Measurements from ENCODE around the gene HSD17B7.
"Not testable (repeated sequence)": the region's sequence is repeated elsewhere in the genome, so short reads cannot be mapped to it uniquely, and the experiment has no call there.

Gene HSD17B7

DNA sequence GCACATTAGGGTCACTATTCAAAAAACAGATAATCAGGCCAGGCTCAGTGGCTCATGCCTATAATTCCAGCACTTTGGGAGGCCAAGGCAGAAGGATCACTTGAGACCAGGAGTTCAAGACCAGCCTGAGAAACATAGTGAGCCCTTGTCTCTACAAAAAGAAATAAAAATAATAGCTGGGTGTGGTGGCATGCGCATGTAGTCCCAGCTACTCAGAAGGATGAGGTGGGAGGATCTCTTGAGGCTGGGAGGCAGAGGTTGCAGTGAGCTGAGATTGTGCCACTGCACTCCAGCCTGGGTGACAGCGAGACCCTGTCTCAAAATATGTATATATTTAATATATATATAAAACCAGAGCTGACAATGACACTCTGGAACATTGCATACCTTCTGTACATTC, 21.9 kb downstream of the HSD17B7 start:
- DNase-seq (ENCODE audit: low spot score) = not testable (repeated sequence)

DNA sequence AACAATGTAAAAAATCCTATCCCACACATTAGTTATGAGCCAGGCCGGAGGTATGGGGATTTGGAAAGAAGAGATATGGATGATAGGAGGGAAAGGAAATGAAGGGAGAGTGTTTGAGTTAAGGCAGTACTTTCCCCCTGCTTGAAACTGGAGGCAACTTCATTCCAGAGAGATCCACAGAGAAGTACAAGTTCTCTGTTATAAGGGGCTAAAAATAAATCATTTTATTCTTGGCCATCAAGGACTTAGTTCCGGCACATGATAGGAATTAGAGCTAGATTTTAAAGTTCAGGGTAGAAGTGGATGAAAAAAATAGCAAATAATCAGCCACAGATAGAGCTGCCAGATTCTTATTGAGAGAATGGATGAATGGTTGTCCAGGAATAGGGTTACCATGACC, 27.6 kb downstream of the HSD17B7 start:
- not testable (repeated sequence) for DNase-seq (ENCODE audit: low spot score)

DNA sequence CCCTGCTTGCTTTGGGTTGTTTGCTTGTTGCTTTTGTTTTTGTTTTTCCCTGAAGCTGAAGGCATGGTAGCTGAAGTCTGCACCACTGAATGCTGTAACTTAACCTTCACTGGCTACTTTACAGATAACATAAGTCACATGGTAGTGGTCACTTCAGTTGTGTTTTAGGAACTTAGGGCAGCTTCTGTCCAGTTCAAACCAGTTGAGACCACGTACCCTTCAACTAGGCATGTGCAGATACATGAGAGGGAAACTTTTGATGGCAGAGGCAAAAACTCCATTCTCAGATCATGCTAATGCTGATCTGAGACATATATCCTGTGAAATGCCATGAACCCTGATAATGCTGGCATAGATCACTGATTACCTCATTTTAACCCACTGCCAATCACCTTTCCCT, 28.2 kb downstream of the HSD17B7 start:
- not testable (repeated sequence) for DNase-seq (ENCODE audit: low spot score)

DNA sequence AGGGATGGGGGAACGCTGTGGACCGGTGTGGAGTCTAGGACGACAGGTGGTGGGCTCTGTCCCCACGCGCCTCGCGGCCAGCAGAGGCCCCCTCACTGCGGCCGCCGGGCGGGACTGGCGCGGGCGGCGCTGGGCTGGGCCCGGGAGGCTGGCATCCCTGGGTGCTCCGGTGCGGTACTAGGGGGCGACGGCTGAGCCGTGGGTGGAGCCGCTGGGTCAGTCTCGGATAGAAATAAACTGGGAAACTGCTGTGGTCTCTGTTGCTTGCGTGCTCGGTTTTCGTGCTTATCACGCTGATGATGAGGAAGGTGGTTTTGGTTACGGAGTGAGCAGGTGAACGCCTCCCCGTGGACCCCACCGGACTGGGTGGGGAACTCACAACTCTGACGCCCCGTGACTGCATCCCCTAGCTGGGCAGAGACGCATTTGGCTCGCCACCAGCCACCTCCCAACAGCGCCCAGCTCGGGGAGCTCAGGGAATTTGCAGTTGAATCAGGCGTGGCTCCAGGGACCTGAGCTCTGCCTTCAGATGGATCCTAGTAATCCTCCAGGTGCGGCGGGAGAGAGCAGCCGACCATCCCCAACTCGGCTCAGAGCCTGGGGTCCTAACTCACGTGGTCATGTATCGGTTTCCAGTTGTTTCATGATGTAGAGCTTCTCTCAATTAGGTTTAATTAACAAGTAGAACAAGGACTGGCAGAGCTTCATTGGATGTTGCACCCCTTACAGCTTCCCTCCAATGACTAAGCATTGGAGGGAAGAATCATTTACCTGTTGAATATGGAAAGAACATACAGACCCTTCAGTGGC, 32.1 kb downstream of the HSD17B7 start:
- DNase-seq (ENCODE audit: low spot score) = peak; percentile 32

DNA sequence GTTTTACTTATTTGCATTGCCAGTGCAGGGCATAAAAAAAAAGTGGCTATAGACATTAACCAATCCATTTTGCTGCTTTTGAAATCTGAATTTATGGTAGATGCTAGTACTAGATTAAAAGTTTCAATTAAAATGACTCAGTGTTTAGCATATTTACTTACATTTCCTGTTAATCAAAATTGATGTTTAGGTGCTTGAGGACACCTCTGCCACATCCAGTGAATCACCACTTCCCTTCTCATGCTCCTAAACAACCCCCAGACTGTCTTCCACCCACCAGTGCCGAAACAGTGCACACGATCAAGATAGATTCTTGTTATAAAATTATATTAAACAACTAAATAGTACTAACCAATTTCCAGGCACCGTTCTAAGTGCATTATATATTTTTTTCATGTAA, 32.7 kb downstream of the HSD17B7 start:
- no peak for DNase-seq (ENCODE audit: low spot score)

DNA sequence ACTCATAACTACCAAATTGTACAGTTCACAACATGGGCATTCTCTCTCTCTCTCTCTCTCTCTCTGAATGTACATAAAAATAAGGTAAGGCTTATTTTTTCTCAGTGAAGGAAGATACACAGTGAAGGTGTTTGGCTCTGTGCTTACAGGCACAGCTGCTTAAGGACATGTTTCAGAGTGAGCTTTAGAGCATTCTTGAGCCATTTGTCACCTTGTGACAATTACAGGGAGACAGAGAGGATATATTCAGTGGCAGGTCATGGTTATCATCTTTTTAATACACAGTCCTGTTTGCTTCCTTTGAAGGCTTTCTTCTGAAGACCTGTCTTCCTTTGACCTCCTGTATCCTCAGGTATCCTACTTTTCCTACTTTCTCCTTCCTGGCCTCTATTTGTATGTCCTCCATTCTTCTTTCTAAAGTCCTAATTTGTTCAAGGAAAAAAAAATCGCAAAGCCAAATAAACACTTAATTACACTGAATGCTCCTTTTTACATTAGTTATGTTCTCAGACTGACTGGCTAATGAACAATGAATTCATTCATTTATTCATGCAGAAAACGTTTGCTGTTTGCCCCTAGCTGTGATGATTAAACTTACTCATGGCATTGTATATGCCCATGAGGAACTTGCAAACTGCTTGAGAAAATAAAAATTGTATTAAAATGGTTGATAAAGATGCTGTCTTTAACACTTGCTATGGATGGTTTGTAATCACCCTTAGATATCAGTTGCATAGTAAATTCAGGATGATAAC, 33.4 kb downstream of the HSD17B7 start:
- peak; percentile 30 for DNase-seq (ENCODE audit: low spot score)

DNA sequence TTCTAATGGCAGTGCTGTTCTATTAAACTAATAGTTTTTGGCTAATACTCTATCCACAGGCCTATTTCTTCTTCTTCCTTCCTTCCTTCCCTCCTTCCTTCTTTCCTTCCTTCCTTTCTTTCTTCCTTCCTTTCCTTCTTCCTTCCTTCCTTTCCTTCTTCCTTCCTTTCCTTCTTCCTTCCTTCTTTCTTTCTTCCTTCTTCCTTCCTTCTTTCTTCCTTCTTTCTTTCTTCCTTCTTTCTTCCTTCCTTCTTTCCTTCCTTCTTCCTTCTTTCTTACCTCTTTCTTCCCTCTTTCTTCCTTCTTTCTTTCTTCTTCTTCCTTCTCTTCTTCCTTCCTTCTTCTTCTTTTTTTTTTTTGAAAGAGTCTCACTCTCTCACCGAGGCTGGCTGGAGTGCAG, 38.8 kb downstream of the HSD17B7 start:
- no peak for DNase-seq (ENCODE audit: low spot score)

DNA sequence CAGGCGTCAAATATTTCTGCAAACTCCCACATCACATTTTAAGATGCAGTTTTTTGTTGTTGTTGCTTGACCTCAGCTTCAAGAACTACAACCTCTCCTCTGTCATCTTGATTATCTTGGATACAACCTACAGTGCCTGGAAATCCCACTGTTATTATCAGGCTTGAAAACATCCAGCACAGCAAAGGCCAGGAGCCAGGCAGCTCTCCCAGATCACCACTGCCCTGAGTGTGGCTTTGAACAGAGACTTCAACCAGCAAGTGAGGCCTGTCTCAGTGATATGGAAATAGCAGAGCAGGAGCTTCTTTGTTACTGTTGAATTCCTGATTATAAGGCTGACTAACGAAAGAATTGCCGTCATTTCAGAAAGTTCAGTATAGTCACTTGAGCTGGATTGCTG, 42.0 kb downstream of the HSD17B7 start:
- no peak for DNase-seq (ENCODE audit: low spot score)

DNA sequence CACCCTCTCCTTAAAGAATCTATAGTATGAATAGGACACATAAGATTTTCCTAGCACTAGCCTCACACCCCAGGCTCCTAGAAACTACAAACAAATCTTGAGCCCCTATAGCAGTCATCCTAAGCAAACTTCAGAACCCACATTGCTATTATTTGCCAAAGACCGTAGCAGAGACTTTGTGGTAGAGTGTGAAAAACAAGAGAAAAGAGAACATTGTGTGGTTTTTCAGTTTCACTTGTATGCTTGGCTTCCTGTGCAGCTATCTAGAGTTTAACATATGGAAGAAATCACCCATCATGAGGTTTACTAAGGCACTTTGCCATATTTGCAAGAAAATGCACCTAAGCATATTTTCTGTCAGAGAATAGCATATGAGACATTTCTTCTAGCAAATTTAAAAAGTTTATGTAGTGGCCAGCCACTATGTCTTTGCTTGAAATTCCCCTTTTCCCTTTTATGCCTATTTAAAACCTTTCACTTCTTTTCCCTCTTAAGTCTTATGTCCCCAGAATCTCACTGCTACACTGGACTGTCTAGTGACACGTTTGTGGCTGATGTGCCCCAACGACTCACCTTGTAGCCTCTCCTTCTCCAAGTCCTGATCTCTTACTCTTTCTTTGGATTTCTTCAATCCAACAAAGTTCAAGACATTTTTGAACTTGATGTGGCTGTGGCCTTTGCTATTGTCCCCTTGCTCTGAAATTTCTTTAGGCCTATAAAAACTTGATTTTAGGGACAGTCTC, 44.8 kb downstream of the HSD17B7 start:
- DNase-seq (ENCODE audit: low spot score) = no peak

DNA sequence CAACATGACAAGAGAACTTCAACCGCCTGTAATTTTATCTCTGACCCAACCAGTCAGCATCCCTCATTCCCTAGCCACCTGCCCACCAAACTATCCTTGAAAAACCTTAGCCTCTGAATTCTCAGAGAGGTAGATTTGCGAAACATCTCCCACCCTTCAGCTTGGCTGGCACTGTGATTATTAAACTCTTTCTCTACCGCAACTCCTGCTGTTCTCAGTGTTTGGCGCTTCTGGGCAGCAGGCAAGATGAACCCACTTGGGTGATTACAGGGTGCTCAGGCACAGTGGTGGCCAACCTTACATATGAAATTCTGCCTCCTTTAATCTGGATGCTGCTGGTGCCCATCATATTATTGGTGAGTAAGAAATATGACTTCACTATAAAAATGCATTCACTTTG, 48.4 kb downstream of the HSD17B7 start:
- DNase-seq (ENCODE audit: low spot score) = no peak

DNA sequence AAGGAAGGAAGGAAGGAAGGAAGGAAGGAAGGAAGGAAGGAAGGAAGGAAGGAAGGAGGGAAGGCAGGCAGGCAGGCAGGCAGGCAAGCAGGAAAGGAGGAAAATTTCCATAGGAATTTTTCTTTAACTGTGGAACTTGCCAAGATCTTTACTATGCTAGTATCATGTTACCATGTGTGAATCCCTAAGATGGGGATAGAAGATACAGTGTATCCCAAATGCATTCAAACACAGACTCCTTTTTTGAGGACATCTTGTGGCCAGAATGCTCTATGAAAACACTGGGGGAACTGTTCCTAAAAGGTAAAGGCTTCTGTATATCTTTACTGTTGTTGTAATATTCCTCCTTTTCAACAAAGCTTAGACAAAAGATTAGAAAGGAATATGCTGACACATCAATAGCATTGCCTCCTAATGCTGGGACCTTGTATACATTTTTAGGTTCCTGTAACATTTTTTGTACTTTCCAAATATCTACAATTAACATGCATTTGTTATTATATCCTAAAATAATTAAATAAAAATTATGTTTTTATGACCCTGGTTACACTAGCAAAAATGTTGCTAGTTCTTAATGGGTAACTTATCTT, 49.8 kb downstream of the HSD17B7 start:
- no peak for DNase-seq (ENCODE audit: low spot score)

DNA sequence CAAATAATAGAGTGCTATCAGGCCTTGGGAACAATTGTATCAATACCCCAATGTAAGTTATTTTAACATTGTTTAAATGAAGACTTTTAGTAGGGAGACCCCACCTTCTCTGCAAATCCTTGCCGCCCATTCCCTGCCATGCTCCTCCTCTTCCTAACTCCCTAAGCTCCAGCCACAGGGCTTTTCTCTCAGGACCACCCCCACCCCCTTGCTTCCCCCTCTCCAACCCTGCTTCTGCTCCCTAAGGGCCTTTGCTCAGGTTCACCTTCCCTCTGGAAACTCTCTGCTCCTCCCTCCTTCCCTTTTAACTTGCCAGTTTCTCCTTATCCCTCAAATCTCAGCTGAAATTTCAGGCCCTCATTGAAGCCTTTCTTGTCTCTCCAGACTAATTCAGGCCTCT, 53.7 kb downstream of the HSD17B7 start:
- no peak for DNase-seq (ENCODE audit: low spot score)

DNA sequence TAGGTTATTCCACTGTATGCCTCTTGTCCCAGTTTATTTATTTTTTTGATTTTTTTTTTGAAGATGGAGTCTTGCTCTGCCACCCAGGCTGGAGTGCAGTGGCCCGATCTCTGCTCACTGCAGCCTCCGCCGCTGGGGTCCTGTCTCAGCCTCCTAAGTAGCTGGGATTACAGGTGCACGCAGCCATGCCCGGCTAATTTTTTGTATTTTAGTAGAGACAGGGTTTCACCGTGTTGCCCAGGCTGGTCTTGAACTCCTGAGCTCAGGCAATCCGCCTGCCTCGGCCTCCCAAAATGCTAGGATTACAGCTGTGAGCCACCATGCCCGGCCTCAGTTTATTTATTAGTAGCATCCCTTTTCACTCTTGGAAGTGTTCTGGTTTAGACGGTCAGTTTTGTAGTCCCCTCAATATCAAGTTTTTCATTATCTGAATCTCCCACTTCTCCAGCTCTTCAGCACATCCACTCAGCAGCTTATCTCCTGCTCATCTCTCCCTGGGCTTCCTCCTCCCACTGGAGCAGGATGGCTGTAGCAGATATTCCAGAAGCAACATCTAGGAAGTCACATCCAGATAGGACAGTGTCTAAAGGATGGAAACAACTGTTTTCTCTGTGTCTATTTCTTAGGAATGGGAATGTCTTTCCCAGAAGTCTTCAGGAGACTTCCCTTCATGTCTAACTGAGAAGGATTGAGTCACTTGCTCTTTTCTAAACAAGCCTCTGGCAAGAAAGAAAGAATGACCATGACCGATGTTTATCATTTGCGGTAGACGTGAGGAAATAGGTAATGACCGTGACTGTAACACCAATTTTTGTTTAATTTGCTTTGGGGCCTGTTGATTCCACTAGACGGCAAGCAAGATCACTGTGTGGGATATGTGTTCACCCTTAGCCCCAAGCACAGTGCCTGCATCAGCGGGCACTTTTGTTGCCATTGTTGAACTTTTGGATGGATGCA, 56.0 kb downstream of the HSD17B7 start:
- no peak for DNase-seq (ENCODE audit: low spot score)

DNA sequence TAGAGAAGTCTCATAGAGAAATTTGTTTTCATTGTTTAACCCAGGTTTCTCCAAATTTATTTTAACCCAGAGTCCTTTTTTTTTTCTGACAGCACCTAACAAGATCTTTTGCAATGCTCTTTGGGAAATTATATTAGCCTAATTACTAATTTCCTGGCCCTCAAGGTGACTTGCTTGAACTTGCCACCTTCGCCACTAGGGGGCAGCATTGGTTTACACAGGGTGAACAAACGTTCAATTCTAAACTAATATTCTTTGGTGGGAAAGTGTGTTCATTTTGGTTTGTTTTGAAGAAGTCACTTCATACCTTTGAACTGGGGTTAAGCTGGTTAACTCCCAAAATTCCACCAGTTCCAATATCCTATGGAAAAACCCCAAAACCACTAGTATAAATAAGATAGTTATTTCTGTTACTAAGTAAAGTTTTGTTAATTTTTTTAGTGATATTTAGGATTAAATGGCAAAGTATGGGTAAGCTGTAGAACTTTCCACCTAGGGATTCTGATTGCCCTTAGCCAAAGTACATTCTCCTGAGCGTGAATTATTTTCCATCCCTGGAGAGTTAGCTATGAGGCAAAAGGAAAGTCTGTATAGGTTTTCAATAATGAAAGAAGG, 57.4 kb downstream of the HSD17B7 start:
- peak; percentile 75 for DNase-seq (ENCODE audit: low spot score)

DNA sequence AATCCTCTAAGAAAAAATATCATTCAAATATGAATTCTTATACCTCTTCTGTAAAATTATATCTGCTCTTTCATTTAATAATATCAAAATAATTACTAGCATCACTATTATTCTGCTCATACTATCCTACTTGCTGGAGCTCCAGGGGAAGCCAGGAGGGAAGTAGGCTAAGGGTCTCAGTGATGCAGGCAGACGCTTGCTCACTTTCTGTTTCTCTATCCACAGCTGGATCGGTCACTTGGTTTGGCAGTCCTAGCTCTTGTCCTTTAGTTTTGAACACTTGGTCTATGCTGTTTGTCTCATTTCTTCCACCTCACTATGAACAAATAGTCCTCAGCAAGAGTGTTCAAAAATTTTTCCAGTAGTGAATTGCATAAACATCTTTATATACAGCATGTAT, 59.2 kb downstream of the HSD17B7 start:
- no peak for DNase-seq (ENCODE audit: low spot score)

DNA sequence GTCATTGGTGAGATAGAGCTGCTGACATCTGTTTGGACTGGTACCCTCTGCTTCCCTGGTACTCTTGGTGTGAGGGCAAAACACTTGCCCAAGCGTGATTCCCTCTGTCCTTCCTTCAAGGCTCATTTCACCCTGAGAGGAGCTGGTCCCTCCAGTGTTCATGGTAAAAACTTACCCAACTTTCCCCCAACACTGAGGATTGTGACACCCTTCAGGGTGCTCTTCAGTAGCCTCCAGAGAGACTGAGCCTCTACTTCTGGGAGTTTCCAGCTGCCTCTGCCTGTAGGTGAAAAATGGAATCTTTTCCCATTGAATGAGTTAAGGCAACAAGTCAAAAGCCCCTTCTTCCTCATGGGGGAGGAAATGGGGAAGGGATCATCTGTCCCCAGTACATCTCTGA, 60.8 kb downstream of the HSD17B7 start:
- no peak for DNase-seq (ENCODE audit: low spot score)

DNA sequence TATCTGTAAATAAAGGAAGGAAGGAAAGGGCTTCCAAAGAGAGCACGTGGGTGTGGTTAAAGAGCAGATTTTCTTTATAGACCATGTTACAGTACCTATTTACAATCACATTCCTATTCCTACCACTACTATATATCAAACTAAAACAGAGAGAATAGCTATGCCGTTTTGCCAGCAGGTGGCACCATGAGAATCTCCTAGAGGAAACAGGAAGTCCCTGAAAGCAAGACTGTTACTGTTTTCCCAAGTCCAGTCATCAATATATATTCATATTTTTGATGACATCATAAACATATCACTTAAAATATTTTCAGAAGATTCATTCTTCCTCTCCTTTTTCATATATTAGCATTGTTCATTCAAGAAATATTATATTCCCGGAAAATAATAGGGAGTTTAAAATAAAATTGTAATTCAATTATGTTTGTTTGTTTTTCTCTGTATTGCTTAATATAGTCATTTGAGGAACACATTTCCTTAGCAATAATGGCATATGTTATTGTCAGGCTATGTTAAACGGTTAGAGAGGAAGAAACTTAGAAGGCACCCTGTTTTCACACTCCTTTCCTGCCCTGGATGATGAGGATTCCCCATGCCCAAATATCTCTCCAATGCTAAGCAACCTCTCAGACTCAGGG, 63.9 kb downstream of the HSD17B7 start:
- peak; percentile 64 for DNase-seq (ENCODE audit: low spot score)

DNA sequence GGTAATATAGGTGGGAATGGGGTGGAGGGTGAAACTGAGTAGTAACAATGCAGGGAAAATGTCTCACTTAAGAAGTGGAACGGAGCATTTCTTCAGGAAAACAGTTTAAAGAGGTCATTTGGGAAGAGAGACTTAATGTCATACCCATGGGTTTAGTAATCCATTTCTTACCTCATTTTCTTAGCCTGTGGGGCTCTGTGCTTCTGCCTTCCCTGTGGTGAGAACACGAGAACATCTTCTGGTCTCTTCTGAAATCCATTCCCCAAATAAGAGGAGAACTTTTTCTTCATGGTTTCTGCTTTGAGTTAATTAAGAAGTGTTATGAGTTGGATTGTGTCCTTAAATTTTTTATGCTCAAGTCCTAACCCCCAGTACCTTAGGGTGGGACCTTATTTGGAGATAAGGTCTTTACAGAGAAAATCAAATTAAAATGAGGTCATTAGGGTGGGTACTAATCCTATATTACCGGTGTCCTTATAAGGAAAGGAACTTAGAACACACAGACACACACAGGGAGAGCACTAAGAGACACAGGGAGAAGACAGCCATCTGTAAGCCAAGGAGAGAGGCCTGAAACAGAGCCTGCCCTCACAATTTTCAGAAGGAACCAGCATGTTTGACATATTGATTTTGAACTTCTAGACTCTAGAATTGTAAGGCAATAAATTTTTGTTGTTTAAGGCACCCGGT, 65.1 kb downstream of the HSD17B7 start:
- no peak for DNase-seq (ENCODE audit: low spot score)

DNA sequence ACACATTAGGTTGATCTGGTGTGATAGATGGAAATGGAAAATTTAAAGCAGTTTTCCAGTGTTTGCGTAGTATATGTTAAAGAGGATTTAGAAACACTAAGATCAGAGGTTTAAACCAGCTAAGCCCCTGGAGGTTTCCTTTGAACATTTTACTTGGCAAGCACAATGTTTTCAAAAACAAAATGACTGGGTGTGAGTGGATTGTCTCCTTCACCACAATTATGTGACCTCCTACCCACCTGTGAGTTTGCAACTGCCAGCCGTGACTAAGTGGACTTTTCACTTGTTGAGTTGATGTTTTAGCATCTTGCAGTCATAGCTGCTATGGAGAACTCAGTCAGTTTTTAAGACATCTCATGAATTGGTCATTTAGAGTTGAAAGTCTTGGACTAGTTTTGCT, 65.8 kb downstream of the HSD17B7 start:
- DNase-seq (ENCODE audit: low spot score) = no peak

DNA sequence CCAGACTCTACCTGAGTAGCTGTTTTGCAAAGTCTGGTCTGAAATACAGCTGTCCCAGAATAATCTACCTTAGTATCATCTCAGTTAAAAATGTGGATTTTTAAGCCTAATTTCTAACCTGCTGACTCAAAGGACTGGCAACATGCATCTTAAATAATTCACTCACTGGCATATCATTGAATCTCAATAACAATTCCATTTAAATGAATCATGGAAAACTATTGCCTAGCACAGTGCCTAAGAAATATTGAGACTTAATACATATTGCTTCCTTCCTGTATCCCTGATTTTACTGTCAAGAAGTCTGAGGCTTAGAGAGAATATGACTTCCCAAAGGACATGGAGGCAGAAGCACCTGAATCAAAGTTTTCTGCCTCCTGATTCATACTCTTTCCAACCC, 67.3 kb downstream of the HSD17B7 start:
- DNase-seq (ENCODE audit: low spot score) = no peak

All from pons (tissue), 1 donor.